Gastrocnemius medialis (tissue), 4 donors: ENCODE results near the gene MYO7A. TPM values are rescaled to one million over a fixed set of nuclear protein-coding genes. Genes with fewer than 3 reads are reported as not detected.

Experiments used
- ATAC-seq, 2 donors: fragments of 150-250 bp; one replicate each; pipeline ENCODE4 v1.9.1; 2016
- DNase-seq, 2 donors: peaks; one replicate each; pipeline ENCODE4 v3.0.0-alpha.2; 2019
- H3K27ac ChIP-seq, 4 donors: fragments of 200-600 bp; sonication (generic); 1 replicate in 1 of 4; 2 replicates in 3 of 4; pipeline ENCODE4 v1.5.1; 2016 to 2018; ENCODE audit warnings: mild to moderate bottlenecking in 2 of 4, moderate library complexity in 1 of 4
- H3K27me3 ChIP-seq, 3 donors: fragments of 200-600 bp; sonication (generic) in 2 of 3; 1 replicate in 1 of 3; 2 replicates in 2 of 3; pipeline versions ENCODE4 v1.5.1 to v1.6.0; 2016 to 2019; ENCODE audit warnings: mild to moderate bottlenecking in 1 of 3, moderate library complexity in 1 of 3
- H3K36me3 ChIP-seq, 2 donors: fragments of 200-600 bp; sonication (generic) in 1 of 2; one replicate each; pipeline ENCODE4 v1.5.1; 2017 to 2018
- H3K4me1 ChIP-seq, 2 donors: fragments of 200-600 bp; sonication (generic) in 1 of 2; one replicate each; pipeline ENCODE4 v1.5.1; 2016 to 2017; ENCODE audit warnings: mild to moderate bottlenecking in 2 of 2
- H3K4me3 ChIP-seq, 4 donors: fragments of 200-600 bp; sonication (generic) in 3 of 4; 1 replicate in 1 of 4; 2 replicates in 3 of 4; pipeline ENCODE4 v1.5.1; 2016 to 2019; ENCODE audit warnings: mild to moderate bottlenecking in 2 of 4
- H3K9me3 ChIP-seq, 3 donors: fragments of 200-600 bp; sonication (generic) in 2 of 3; 1 replicate in 1 of 3; 2 replicates in 2 of 3; pipeline ENCODE4 v1.5.1; 2016 to 2019
- POLR2A ChIP-seq, 2 donors: fragments of 450-650 bp; IDR thresholded peaks; one replicate each; pipeline ENCODE4 v1.6.1; 2017; ENCODE audit warnings: antibody characterized with exemption in 2 of 2, mild to moderate bottlenecking in 2 of 2, moderate library complexity in 2 of 2
- in situ Hi-C, 4 donors: fragments of 200-750 bp; cut with MboI; loops; one replicate each; pipeline versions ENCODE4 v1.15.0 to v1.8.0; 2017; ENCODE audit warnings: low sequenced_read_pairs in 4 of 4
- intact Hi-C: fragments of 100-400 bp; cut with DNase I; formaldehyde crosslinking; loops from one replicate; pipeline ENCODE4 v1.15.1; 2023; ENCODE audit warnings: low total_unique reads
- total RNA-seq, 4 donors: library from RNA; depleted of rRNA; stranded (reverse); fragments of >200 nt; gene quantifications; one replicate each; pipeline versions ENCODE4 v1.1.0 to v1.2.3, GENCODE V29; 2016
- TF ChIP-seq, protein P1 (sequence below), 5 experiments: fragments of 450-650 bp in 3 of 5; fragments of 200-600 bp in 2 of 5; sonication (generic) in 2 of 5; IDR thresholded peaks in 4 of 5; conservative IDR thresholded peaks in 1 of 5; 1 replicate in 4 of 5; 2 replicates in 1 of 5; pipeline ENCODE4 v1.5.1; 2016 to 2019; ENCODE audit warnings: antibody characterized with exemption in 5 of 5, mild to moderate bottlenecking in 3 of 5, moderate library complexity in 3 of 5

MYO7A gene
- total RNA-seq, 4 donors from 2014 or later, result 1.6 to 3.5 (median 2.1) TPM

DNA sequence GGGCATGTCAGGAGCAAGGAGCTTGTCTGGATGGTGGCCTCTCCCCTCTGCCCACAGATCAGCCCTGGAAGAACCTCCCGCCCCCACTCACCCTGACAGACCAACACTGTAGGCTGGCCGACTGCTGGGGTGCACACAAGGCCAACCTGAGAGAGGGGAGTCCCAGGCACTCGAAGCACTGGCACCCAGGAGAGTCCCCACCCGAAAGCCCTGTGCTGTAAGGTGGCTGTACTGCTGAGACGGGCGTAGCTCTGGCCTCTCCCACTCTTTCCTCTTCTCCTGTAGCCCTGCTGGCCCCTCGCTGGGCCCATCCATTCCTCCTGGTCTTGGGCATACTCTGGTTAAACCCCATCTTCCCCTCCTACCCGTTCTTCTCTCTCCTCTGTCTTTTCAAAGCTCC lies 39.7 kb downstream of the MYO7A start:
- Histone ChIP-seq H3K4me1 (no peaks in the 10 kb centered on the region), H3K4me3 (no peak overlapping the region), H3K27ac (no peak overlapping the region), H3K36me3 (no peaks in the 10 kb centered on the region), H3K27me3 (no peaks in the 10 kb centered on the region), H3K9me3 (no peaks in the 10 kb centered on the region)
- ATAC-seq (no peak), DNase-seq (no peak)
- intact Hi-C loops, result no loop called here
- in situ Hi-C loops, result no loop called here
- no peak for TF ChIP-seq POLR2A (IDR thresholded peaks at IDR 0.05)
- TF ChIP-seq, protein P1, sequence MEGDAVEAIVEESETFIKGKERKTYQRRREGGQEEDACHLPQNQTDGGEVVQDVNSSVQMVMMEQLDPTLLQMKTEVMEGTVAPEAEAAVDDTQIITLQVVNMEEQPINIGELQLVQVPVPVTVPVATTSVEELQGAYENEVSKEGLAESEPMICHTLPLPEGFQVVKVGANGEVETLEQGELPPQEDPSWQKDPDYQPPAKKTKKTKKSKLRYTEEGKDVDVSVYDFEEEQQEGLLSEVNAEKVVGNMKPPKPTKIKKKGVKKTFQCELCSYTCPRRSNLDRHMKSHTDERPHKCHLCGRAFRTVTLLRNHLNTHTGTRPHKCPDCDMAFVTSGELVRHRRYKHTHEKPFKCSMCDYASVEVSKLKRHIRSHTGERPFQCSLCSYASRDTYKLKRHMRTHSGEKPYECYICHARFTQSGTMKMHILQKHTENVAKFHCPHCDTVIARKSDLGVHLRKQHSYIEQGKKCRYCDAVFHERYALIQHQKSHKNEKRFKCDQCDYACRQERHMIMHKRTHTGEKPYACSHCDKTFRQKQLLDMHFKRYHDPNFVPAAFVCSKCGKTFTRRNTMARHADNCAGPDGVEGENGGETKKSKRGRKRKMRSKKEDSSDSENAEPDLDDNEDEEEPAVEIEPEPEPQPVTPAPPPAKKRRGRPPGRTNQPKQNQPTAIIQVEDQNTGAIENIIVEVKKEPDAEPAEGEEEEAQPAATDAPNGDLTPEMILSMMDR (IDR thresholded peaks at IDR 0.05 in 4 of 5, conservative IDR thresholded peaks at IDR 0.05 in 1 of 5), result no peak

GRCh38 chr11:77170107-77170506 lies 42.1 kb downstream of the MYO7A start:
- no peak for TF ChIP-seq POLR2A (IDR thresholded peaks at IDR 0.05)
- TF ChIP-seq, protein P1 (IDR thresholded peaks at IDR 0.05 in 4 of 5, conservative IDR thresholded peaks at IDR 0.05 in 1 of 5), result no peak
- no peaks in the 10 kb centered on the region for H3K9me3 ChIP-seq
- in situ Hi-C loops (no loop called here), intact Hi-C loops (no loop called here)
- no peaks in the 10 kb centered on the region for H3K27me3 ChIP-seq
- no peak for ATAC-seq
- no peak overlapping the region for H3K4me3 ChIP-seq
- no peaks in the 10 kb centered on the region for H3K36me3 ChIP-seq
- no peak overlapping the region for H3K27ac ChIP-seq
- H3K4me1 ChIP-seq, result no peaks in the 10 kb centered on the region
- no peak for DNase-seq

DNA sequence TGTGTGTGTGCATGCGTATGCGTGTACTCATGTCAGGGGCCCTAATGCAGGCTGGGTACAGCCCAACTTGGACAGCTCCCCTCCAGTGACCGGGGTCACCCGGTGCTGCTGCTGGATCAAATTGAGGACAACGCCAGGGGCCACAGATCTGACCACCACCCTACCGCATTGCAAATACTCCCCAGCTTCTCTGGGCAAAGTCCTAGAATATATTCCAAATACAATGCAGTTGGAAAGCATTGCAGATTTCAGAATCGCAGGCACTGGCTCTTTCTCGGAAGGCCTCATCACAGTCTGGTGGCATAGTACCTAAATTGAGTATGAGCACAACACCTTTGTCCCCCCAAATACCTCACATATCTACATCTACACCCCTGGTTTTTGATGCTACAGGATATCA lies 43.2 kb downstream of the MYO7A start:
- Histone ChIP-seq H3K4me1 (no peaks in the 10 kb centered on the region), H3K36me3 (no peaks in the 10 kb centered on the region), H3K27ac (no peak overlapping the region), H3K4me3 (no peak overlapping the region), H3K27me3 (no peaks in the 10 kb centered on the region), H3K9me3 (no peaks in the 10 kb centered on the region)
- intact Hi-C loops, result no loop called here
- TF ChIP-seq, protein P1 (IDR thresholded peaks at IDR 0.05 in 4 of 5, conservative IDR thresholded peaks at IDR 0.05 in 1 of 5), result no peak
- TF ChIP-seq POLR2A (IDR thresholded peaks at IDR 0.05), result no peak
- ATAC-seq (no peak), DNase-seq (no peak)
- in situ Hi-C loops, result no loop called here

DNA sequence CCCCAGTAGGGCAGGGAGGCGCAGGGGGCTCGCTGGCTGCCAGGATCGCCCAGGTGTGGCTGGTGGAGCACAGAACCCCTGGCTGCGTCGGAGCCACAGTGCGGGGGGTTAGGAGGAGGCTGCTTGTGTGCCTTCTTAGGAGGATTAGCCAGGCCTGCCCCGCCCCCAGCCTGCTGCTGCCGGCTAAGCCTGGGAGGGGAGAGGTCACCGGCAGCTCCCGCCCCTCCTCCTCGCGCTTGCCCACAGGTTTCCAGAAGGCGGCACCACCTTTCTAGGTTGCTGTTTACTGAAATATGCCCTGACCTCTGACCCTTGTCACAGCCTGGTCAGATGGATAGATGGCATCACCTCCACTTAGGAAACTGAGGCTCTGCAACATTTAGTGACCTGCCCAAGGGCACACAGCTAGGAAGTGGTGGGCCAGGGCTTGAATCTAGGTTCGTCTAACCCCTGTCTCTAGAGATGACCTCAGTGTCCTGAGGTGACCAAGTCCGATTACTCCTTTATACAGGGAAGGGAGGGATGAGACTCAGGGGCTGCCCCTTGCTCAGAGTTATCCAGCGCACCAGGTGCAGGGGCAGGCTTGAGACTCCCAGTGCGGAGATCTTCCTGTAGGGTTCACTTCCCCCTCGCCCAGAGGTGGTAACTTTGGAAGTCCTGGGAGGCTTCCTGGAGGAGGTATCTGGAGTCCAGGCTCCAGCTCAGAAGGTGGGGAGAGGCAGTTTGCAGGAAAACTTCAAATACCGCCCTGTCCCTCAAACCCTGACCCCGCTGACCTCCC lies 44.0 kb downstream of the MYO7A start:
- H3K9me3 ChIP-seq, result no peaks in the 10 kb centered on the region
- intact Hi-C loops, result no loop called here
- no peaks in the 10 kb centered on the region for H3K36me3 ChIP-seq
- H3K4me3 ChIP-seq, result no peak overlapping the region
- ATAC-seq, result no peak
- no peaks in the 10 kb centered on the region for H3K4me1 ChIP-seq
- DNase-seq, result no peak
- in situ Hi-C loops, result no loop called here
- TF ChIP-seq, protein P1 (IDR thresholded peaks at IDR 0.05 in 4 of 5, conservative IDR thresholded peaks at IDR 0.05 in 1 of 5), result no peak
- no peaks in the 10 kb centered on the region for H3K27me3 ChIP-seq
- no peak overlapping the region for H3K27ac ChIP-seq

GRCh38 chr11:77172666-77172982 lies 44.6 kb downstream of the MYO7A start:
- intact Hi-C loops (no loop called here), in situ Hi-C loops (no loop called here)
- Histone ChIP-seq H3K36me3 (no peaks in the 10 kb centered on the region), H3K9me3 (no peaks in the 10 kb centered on the region), H3K27me3 (no peaks in the 10 kb centered on the region), H3K4me1 (no peaks in the 10 kb centered on the region), H3K27ac (no peak overlapping the region), H3K4me3 (no peak overlapping the region)
- ATAC-seq (no peak), DNase-seq (no peak)
- TF ChIP-seq POLR2A (IDR thresholded peaks at IDR 0.05), result no peak
- TF ChIP-seq, protein P1 (IDR thresholded peaks at IDR 0.05 in 4 of 5, conservative IDR thresholded peaks at IDR 0.05 in 1 of 5), result no peak
